Stimulated activated CD4-positive, alpha-beta T cell treated with anti-CD3 and anti-CD28 coated beads, Interleukin-4, amount 100 ng/mL, for 48 hours (primary cell): ENCODE data around the gene VTCN1.

Experiments
- DNase-seq, 2 donors: peaks; one replicate each; pipeline ENCODE4 v3.0.0-alpha.2; 2020; ENCODE audit warnings: low read depth in 2 of 2

The VTCN1 gene

DNA sequence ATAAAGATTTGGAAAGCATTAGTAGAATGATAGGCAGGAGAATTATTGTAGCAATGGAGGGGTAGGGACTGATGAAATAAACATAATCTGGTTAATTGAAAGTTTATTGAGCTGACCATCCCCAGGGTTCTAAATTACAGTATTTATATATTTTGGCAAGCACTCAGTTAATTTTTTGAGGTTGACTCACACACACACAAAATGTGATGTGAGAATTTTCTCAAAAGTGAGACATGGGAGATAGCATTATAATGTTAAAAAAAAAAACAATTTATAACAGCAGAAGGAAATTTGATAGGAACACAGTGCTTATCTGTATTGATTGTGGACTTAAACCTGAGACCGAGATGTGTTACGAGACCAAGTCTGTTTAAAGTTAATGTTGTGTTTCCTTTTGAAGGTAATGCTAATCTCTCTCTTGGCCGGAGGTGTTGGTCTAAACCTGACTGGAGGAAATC lies 113.7 kb downstream of the VTCN1 start:
- DNase-seq = no peak

DNA sequence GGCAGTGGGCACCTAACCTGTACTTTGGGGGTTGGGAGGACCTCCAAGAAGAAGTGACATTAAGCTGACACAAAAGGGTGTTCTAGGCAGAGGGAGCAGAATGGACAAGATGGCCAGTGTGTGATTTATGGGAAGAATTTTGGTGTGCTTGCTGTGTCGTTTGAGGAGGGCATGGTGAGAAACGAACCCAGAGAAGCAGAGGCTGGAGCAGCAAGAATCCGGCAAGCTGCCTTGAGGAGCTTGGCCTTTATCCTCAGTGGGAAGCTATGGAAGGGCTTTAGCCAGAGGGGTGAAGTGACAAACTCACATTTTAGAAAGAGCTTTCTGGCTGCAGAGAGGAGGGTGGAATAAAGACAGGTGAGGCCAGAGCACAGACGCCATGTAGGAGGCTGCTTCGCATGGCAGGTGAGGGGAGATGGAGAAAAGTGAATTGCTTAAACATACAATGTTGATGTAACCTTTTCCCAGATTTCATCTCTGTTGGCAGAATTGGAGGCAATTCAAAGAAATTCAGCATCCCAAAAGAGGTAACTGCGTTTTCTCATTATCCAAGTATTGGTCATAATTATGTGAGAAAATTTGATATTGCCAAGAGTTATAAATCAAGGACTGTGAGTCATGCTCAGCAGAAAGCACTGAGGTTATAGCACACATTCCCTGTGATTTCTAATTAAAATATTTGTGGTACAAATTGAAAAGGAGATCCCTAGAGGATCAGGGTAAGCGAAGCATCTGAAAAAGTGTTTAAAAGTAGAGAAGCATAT lies 115.7 kb downstream of the VTCN1 start:
- no peak for DNase-seq

DNA sequence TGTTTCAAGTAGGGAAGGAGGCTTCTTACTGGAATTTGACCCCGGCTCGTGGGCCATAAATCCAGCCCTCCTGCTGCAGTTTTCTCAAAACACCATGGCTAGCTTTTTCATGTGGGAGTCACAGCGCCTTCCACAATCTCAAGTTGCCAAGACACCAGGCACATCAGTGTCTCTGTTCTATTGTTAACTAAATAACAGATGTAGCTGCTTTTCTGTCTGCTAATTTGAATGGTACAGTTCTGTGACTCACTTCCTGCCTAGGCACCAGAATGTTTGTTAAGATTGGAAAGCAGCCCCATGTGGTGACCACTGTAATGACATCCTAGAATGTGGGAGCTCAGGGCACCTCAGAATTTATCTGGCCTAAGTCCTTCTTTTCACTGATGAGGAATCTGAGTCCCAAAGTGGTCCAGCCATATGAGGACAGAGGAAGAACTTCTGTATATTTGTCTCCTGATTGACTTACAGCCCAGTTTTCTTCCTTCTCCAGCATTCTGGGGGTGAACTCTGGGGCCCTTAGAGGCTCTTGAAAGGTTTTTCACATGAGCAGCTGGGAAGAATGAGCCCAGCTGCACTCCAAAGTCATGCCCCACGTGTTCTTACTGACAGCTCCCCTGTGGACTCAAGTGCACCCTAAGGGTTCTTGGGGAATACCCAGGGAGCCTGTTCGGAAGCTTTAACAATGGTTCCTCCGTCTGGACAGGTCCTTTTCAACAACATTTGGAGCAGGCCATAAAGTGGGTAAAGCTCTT lies 116.7 kb downstream of the VTCN1 start:
- no peak for DNase-seq
